ENCODE measurements around the gene VEGFC.

DNA sequence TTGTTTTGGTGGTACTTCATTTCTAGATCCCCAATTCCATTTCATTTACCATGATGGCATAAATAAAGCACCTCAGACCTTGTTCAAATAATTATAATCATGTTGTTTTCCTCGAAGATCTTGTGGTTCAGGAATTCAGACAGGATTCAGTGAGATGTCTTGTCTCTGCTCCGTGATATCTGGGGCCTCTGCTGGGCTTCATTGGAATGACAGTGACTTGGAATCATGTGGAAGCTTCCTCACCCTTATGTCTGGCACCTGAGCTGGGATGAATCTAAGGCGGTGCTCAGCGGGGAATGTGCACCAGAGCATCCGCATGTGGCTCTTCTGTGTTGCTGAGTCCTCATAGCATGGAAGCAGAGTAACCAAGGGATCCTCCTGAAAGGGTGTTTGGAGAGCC, 132.2 kb downstream of the VEGFC start:
- no peak for TF ChIP-seq POLR2A (IDR thresholded peaks at IDR 0.05; ENCODE audit: borderline replicate concordance, extremely low read depth, insufficient read depth, insufficient read length)
- no peak for TF ChIP-seq POLR2AphosphoS5 (IDR thresholded peaks at IDR 0.05; ENCODE audit: low read depth, low read length)
- no peak for TF ChIP-seq CEBPB (IDR thresholded peaks at IDR 0.05; ENCODE audit: low read depth)
- no peak for TF ChIP-seq SP1 (IDR thresholded peaks at IDR 0.05; ENCODE audit: low read depth)
- TF ChIP-seq, protein P1, sequence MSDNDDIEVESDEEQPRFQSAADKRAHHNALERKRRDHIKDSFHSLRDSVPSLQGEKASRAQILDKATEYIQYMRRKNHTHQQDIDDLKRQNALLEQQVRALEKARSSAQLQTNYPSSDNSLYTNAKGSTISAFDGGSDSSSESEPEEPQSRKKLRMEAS (IDR thresholded peaks at IDR 0.05), result no peak
- no peak for TF ChIP-seq FOSL1 (IDR thresholded peaks at IDR 0.05; ENCODE audit: low read depth)

All from HCT116 (cell line).